Skeletal muscle tissue (tissue), 4 donors: Measurements from ENCODE around the gene CNN2. TPM values are rescaled to one million over a fixed set of nuclear protein-coding genes. Genes with fewer than 3 reads are reported as not detected.

Source experiments
- H3K27ac ChIP-seq: one replicate; pipeline ENCODE4 v1.7.0; 2013; ENCODE audit warnings: mild to moderate bottlenecking, low read depth, low read length, inconsistent platforms
- H3K27me3 ChIP-seq, 3 donors: one replicate each; pipeline ENCODE4 v1.7.0; 2013; ENCODE audit warnings: low read length in 3 of 3; ENCODE audit not compliant: control insufficient read depth in 3 of 3, insufficient read depth in 3 of 3
- H3K36me3 ChIP-seq, 3 donors: one replicate each; pipeline ENCODE4 v1.7.0; 2013; ENCODE audit warnings: low read length in 3 of 3; ENCODE audit not compliant: control insufficient read depth in 3 of 3, insufficient read depth in 3 of 3
- H3K4me1 ChIP-seq, 3 donors: one replicate each; pipeline ENCODE4 v1.7.0; 2013; ENCODE audit warnings: low read length in 3 of 3, mild to moderate bottlenecking in 3 of 3; ENCODE audit not compliant: control insufficient read depth in 3 of 3, insufficient read depth in 3 of 3
- H3K4me3 ChIP-seq, 3 donors: one replicate each; pipeline ENCODE4 v1.7.0; 2013; ENCODE audit warnings: low read length in 3 of 3
- H3K9ac ChIP-seq, 3 donors: one replicate each; pipeline ENCODE4 v1.7.0; 2013; ENCODE audit warnings: low read length in 3 of 3, mild to moderate bottlenecking in 3 of 3, moderate library complexity in 2 of 3, low read depth in 1 of 3
- H3K9me3 ChIP-seq, 3 donors: one replicate each; pipeline ENCODE4 v1.7.0; 2013; ENCODE audit warnings: low read length in 3 of 3; ENCODE audit not compliant: control insufficient read depth in 3 of 3
- total RNA-seq: library from RNA; depleted of rRNA; stranded (reverse); fragments of >200 nt; gene quantifications from one replicate; pipeline ENCODE4 v1.2.3, GENCODE V29; 2014
- donor health status: Osteomylitis.

Gene CNN2
- total RNA-seq: 40.2 TPM

DNA sequence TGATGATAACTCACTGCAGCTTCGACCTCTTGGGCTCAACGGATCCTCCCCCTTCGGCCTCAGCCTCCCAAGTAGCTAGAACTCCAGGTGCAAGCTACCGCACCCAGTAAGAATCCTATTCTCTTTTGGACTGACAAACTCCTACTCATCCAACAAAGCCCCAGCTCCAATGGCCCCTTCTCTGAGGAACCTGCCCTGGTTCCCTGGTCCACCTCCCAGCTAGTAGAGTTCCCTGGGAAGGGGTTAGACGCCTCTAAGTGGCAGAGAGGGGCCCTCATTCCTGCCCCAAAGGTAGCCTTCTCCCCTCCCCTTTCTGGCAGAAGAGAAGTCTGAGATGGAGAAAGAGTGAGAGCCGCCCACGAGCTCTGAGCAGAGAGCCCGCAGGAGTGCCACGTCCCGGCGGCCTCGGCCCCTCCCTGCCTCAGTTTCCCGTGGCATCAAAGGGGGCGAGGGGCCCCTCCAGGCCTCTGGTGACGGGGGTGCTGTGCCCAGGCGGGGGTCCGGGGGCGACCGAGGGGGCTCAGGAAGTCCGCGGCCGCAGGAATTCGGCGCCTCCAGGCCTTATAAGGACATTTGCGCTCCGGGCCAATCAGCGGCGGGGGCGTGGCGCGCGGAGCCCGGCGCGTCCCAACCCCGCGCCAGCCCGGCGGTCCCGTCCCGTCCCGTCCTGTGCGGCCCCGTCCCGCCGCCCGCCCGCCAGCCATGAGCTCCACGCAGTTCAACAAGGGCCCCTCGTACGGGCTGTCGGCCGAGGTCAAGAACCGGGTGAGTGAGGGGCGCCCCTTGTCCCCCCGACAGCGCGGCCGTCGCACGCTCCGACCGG is at the start of gene CNN2:
Gene CNN2 (plus strand): TSS at position 649 of the 823 bp plus-strand sequence. CDS start 54 bp downstream, at position 703.
- Histone ChIP-seq H3K36me3 (no peaks in the 10 kb centered on the region), H3K9me3 (no peaks in the 10 kb centered on the region), H3K4me1 (peaks cover 7 to 11% (median 11%) of the 10 kb centered on the region in 3 donors), H3K4me3 (peak within 1 kb of the TSS; percentile 60 to 73 (median 63)), H3K27ac (peak within 1 kb of the TSS; percentile 74), H3K27me3 (peaks cover 0 to 22% (median 14%) of the 10 kb centered on the region in 3 donors), H3K9ac (peak within 1 kb of the TSS; percentile 43 to 77 (median 72))

DNA sequence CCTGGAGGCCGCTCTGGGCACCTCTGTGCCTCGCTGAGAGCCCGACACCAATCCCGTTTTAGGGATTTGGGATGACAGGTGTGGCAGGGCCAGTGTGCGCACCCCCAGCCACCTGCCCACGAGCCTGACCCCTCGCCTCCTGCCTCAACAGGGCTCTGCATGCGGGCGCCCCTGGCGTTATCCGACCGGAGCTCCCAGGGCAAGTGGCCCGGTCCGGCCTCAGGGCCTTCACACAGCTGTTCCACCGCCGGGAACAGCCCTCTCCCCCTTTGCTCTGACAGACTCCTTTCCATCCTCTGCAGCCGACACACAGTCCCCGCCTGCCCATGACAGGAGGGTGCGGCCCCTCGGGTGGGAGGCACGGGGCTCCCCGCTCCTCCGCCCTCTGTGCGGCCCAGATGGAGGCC is 49.3 kb upstream of the CNN2 start:
- Histone ChIP-seq H3K4me3 (no peak overlapping the region), H3K9ac (no peak overlapping the region), H3K36me3 (peaks cover 0 to 3% (median 0%) of the 10 kb centered on the region in 3 donors), H3K9me3 (peaks cover 0 to 2% (median 0%) of the 10 kb centered on the region in 3 donors), H3K4me1 (peaks cover 0 to 4% (median 2%) of the 10 kb centered on the region in 3 donors), H3K27ac (no peak overlapping the region), H3K27me3 (peaks cover 0 to 15% (median 8%) of the 10 kb centered on the region in 3 donors)

GRCh38 chr19:979318-979741 is 47.1 kb upstream of the CNN2 start:
- no peaks in the 10 kb centered on the region for H3K9me3 ChIP-seq
- H3K4me1 ChIP-seq: peaks cover 9 to 14% (median 10%) of the 10 kb centered on the region in 3 donors
- H3K27me3 ChIP-seq: peaks cover 0 to 12% (median 8%) of the 10 kb centered on the region in 3 donors
- no peaks in the 10 kb centered on the region for H3K36me3 ChIP-seq
- no peak overlapping the region for H3K27ac ChIP-seq
- no peak overlapping the region for H3K9ac ChIP-seq
- no peak overlapping the region for H3K4me3 ChIP-seq

DNA sequence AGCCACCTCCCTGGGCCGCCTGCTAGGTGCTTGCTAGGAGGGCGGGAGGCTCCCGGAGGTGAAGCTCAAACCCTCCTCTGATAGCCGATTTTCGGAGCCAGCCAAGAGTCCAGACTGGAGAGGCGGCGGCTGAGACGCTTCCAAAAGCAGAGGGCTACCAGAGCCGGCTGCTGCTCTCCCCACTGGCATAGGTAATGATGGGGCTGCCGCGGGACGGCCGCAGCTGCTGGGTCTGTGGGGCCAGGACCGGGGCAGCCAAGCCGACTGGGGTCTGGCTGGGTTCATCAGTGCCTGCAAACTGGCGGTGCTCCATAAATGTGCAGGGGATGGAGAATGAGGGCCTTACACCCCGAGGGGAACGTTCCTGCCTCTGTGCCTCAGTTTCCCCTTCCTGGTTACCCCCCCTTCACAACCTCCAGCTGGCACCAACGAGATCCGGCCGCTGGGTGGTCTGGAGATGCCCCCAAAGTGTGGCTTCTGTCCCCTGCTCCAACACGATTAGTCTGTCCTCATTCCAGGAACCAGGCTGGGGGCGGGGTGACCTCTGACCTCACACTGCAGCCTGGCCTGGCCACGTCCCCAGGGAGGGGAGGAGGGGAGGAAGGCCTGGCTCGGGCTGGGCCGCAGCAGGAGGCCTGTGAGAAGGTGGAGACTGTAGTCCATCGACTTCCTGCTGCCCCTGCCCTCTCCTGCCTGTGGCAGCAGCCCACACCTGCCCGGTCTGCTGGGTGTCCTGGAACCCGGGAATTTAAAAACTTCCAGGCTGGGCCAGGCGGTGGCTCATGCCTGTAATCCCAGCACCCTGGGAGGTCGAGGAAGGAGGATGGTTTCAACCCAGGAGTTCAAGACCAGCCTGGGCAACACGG is 46.0 kb upstream of the CNN2 start:
- Histone ChIP-seq H3K27ac (no peak overlapping the region), H3K4me3 (no peak overlapping the region), H3K9ac (no peak overlapping the region), H3K9me3 (no peaks in the 10 kb centered on the region), H3K4me1 (peaks cover 14 to 21% (median 18%) of the 10 kb centered on the region in 3 donors), H3K36me3 (no peaks in the 10 kb centered on the region), H3K27me3 (peaks cover 0 to 12% (median 5%) of the 10 kb centered on the region in 3 donors)

- Histone ChIP-seq H3K27me3 (peaks cover 0 to 6% (median 5%) of the 10 kb centered on the region in 3 donors), H3K4me3 (peak overlapping the region; percentile 35 to 66 (median 62)), H3K9ac (peak overlapping the region; percentile 40 to 71 (median 50)), H3K4me1 (peaks cover 14 to 23% (median 22%) of the 10 kb centered on the region in 3 donors), H3K9me3 (no peaks in the 10 kb centered on the region), H3K27ac (no peak overlapping the region), H3K36me3 (peaks cover 6 to 14% (median 7%) of the 10 kb centered on the region in 3 donors)
Measured at GRCh38 chr19:982567-983170, 43.7 kb upstream of the CNN2 start.

- Histone ChIP-seq H3K27ac (peak within 1 kb of the TSS; percentile 88), H3K4me3 (peak within 1 kb of the TSS; percentile 80 to 97 (median 95)), H3K36me3 (peaks cover 15 to 21% (median 15%) of the 10 kb centered on the region in 3 donors), H3K9ac (peak within 1 kb of the TSS; percentile 84 to 93 (median 92)), H3K27me3 (peaks cover 0 to 2% (median 2%) of the 10 kb centered on the region in 3 donors), H3K9me3 (no peaks in the 10 kb centered on the region), H3K4me1 (peaks cover 14 to 23% (median 22%) of the 10 kb centered on the region in 3 donors)
Measured at GRCh38 chr19:984165-984967, 42.0 kb upstream of the CNN2 start, which contains the start of gene WDR18. TSS of gene WDR18 (plus strand) at chr19:984345. CDS start at chr19:984354, 9 bp downstream.

GRCh38 chr19:986083-986482 is 40.3 kb upstream of the CNN2 start:
- Histone ChIP-seq H3K9me3 (no peaks in the 10 kb centered on the region), H3K36me3 (peaks cover 18 to 32% (median 26%) of the 10 kb centered on the region in 3 donors), H3K9ac (no peak overlapping the region), H3K27ac (no peak overlapping the region), H3K4me1 (peaks cover 12 to 23% (median 18%) of the 10 kb centered on the region in 3 donors), H3K4me3 (no peak overlapping the region), H3K27me3 (no peaks in the 10 kb centered on the region)

DNA sequence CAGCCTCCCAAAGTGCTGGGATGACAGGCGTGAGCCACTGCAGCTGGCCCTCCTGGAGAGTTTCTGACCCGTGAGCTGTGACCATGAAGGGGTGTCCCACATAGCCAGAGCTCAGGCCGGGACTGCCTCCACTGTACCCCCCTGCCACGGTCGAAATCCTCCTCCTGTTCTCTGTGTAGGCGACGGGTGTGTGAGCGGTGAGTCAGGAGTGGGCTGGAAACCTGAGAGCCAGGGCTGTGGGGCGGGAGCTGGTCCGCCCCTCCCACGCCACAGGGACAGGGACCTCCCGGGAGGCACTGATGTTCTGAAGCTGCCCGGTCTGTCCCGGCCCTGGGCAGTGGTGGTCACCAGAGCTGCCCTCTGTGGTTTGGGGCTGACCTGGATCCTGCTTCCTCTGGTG is 38.3 kb upstream of the CNN2 start:
- peaks cover 18 to 37% (median 28%) of the 10 kb centered on the region in 3 donors for H3K36me3 ChIP-seq
- H3K27ac ChIP-seq: no peak overlapping the region
- no peaks in the 10 kb centered on the region for H3K27me3 ChIP-seq
- H3K9me3 ChIP-seq: no peaks in the 10 kb centered on the region
- peaks cover 9 to 20% (median 15%) of the 10 kb centered on the region in 3 donors for H3K4me1 ChIP-seq
- H3K4me3 ChIP-seq: no peak overlapping the region
- no peak overlapping the region for H3K9ac ChIP-seq

- Histone ChIP-seq H3K9me3 (no peaks in the 10 kb centered on the region), H3K27ac (no peak overlapping the region), H3K27me3 (no peaks in the 10 kb centered on the region), H3K4me3 (no peak overlapping the region), H3K36me3 (peaks cover 18 to 38% (median 31%) of the 10 kb centered on the region in 3 donors), H3K4me1 (peaks cover 8 to 20% (median 13%) of the 10 kb centered on the region in 3 donors), H3K9ac (no peak overlapping the region)
Measured at GRCh38 chr19:988510-988909, 37.9 kb upstream of the CNN2 start.
